OCI-LY1 (cell line): ENCODE data around the gene DVL1.

ENCODE experiments used
- EZH2 ChIP-seq: fragments of 200-600 bp; sonication (generic), shearing (Covaris generic); IDR thresholded peaks from 2 replicates; pipeline ENCODE4 v1.8.0; 2017; ENCODE audit warnings: borderline replicate concordance, mixed run types, mild to moderate bottlenecking, antibody characterized with exemption, low read length, moderate library complexity, mixed read lengths
- TF ChIP-seq, protein P1 (sequence below): fragments of 200-600 bp; sonication (generic), shearing (Covaris generic); IDR thresholded peaks from 2 replicates; pipeline ENCODE4 v1.5.1; 2017; ENCODE audit warnings: mild to moderate bottlenecking, antibody characterized with exemption, low read length, moderate library complexity, mixed read lengths

DNA sequence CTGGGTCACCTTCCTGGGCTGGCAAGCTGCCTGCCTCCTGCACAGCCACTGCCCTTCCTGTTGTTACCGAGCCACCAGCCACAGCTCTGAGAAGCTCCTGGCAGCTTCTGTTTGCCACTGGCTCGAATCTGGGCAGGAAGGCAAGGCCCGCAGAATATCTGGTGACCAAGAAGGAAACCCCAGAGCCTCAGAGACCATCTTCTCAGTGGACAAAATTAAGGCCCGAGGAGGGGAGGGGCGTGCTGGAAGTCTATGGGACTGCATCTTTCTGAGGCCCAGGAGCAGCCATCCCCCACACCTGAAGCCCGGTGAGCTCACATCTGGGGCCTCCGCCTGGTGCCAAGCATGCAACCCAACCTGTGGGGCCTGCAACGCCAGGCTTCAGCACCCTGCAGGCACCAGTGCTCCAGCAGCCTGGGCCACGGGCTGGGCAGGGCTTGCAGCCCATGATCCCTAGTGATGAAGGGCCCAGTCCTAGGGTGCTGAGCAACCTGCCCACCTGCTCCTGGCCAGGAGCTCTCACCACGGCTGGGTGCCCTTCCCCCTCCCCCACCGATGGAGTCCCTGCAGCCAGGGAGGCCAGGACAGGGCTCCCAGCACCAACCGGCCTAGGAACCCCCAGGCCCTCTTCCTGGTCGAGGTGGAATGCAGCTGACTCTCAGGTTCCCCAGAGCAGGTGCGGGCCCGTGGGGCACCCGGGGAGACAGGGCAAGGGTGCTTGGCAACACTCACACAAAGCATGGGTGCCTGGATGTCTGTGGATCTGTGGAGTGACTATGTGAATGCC is 23.7 kb downstream of the DVL1 start:
- TF ChIP-seq, protein P1, sequence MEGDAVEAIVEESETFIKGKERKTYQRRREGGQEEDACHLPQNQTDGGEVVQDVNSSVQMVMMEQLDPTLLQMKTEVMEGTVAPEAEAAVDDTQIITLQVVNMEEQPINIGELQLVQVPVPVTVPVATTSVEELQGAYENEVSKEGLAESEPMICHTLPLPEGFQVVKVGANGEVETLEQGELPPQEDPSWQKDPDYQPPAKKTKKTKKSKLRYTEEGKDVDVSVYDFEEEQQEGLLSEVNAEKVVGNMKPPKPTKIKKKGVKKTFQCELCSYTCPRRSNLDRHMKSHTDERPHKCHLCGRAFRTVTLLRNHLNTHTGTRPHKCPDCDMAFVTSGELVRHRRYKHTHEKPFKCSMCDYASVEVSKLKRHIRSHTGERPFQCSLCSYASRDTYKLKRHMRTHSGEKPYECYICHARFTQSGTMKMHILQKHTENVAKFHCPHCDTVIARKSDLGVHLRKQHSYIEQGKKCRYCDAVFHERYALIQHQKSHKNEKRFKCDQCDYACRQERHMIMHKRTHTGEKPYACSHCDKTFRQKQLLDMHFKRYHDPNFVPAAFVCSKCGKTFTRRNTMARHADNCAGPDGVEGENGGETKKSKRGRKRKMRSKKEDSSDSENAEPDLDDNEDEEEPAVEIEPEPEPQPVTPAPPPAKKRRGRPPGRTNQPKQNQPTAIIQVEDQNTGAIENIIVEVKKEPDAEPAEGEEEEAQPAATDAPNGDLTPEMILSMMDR: no peak
- no peak for TF ChIP-seq EZH2
